ENCODE data around the gene ADCY7. TPM values are rescaled to one million over a fixed set of nuclear protein-coding genes. Genes with fewer than 3 reads are reported as not detected.
A peak's percentile ranks its signal among the peaks of the same experiment; 100 is the strongest.

Gene ADCY7
- total RNA-seq, 2 donors from 2014 or later = 187 to 203 TPM

GRCh38 chr16:50275098-50275415, 8.7 kb downstream of the ADCY7 start:
- H3K4me3 Mint-ChIP-seq = peak overlapping the region; percentile 96
- H3K4me1 Mint-ChIP-seq = peaks cover 77% of the 10 kb centered on the region
- no peak for ATAC-seq
- H3K36me3 Mint-ChIP-seq (ENCODE audit: low read depth) = peaks cover under 1% of the 10 kb centered on the region
- no peaks in the 10 kb centered on the region for H3K27me3 Mint-ChIP-seq
- DNase-seq = no peak
- no peaks in the 10 kb centered on the region for H3K9me3 ChIP-seq (ENCODE audit: control insufficient read depth, low read length, poor library complexity, severe bottlenecking)
- peak overlapping the region; percentile 98 for H3K27ac Mint-ChIP-seq

GRCh38 chr16:50275428-50276325, 9.3 kb downstream of the ADCY7 start:
- peak overlapping the region; percentile 98 for H3K27ac Mint-ChIP-seq
- ATAC-seq = no peak
- peaks cover 5% of the 10 kb centered on the region for H3K36me3 Mint-ChIP-seq (ENCODE audit: low read depth)
- H3K4me1 Mint-ChIP-seq = peaks cover 76% of the 10 kb centered on the region
- H3K27me3 Mint-ChIP-seq = no peaks in the 10 kb centered on the region
- DNase-seq = no peak
- H3K9me3 ChIP-seq (ENCODE audit: control insufficient read depth, low read length, poor library complexity, severe bottlenecking) = no peaks in the 10 kb centered on the region
- H3K4me3 Mint-ChIP-seq = peak overlapping the region; percentile 96

GRCh38 chr16:50276326-50276640, 9.9 kb downstream of the ADCY7 start:
- DNase-seq = no peak
- H3K9me3 ChIP-seq (ENCODE audit: control insufficient read depth, low read length, poor library complexity, severe bottlenecking) = no peaks in the 10 kb centered on the region
- ATAC-seq = no peak
- Mint-ChIP-seq H3K36me3 (ENCODE audit: low read depth) (peaks cover 5% of the 10 kb centered on the region), H3K27ac (peak overlapping the region; percentile 96), H3K4me3 (peak overlapping the region; percentile 96), H3K27me3 (no peaks in the 10 kb centered on the region), H3K4me1 (peaks cover 74% of the 10 kb centered on the region)

GRCh38 chr16:50276801-50277555, 10.6 kb downstream of the ADCY7 start:
- Mint-ChIP-seq H3K4me1 (peaks cover 69% of the 10 kb centered on the region), H3K27me3 (no peaks in the 10 kb centered on the region), H3K4me3 (peak overlapping the region; percentile 83), H3K27ac (peak overlapping the region; percentile 96), H3K36me3 (ENCODE audit: low read depth) (peaks cover 5% of the 10 kb centered on the region)
- no peak for ATAC-seq
- no peak for DNase-seq
- H3K9me3 ChIP-seq (ENCODE audit: control insufficient read depth, low read length, poor library complexity, severe bottlenecking) = no peaks in the 10 kb centered on the region

GRCh38 chr16:50278251-50278650, 11.9 kb downstream of the ADCY7 start:
- no peaks in the 10 kb centered on the region for H3K27me3 Mint-ChIP-seq
- H3K4me3 Mint-ChIP-seq = peak overlapping the region; percentile 83
- H3K4me1 Mint-ChIP-seq = peaks cover 68% of the 10 kb centered on the region
- ATAC-seq = no peak
- no peak for DNase-seq
- H3K27ac Mint-ChIP-seq = peak overlapping the region; percentile 96
- H3K9me3 ChIP-seq (ENCODE audit: control insufficient read depth, low read length, poor library complexity, severe bottlenecking) = no peaks in the 10 kb centered on the region
- H3K36me3 Mint-ChIP-seq (ENCODE audit: low read depth) = peaks cover 5% of the 10 kb centered on the region

GRCh38 chr16:50279504-50279865, 13.1 kb downstream of the ADCY7 start:
- Mint-ChIP-seq H3K27me3 (no peaks in the 10 kb centered on the region), H3K4me1 (peaks cover 67% of the 10 kb centered on the region), H3K36me3 (ENCODE audit: low read depth) (peaks cover 5% of the 10 kb centered on the region), H3K4me3 (peak overlapping the region; percentile 83), H3K27ac (peak overlapping the region; percentile 96)
- DNase-seq (no peak), ATAC-seq (no peak)
- H3K9me3 ChIP-seq (ENCODE audit: control insufficient read depth, low read length, poor library complexity, severe bottlenecking) = no peaks in the 10 kb centered on the region

GRCh38 chr16:50280932-50281331, 14.6 kb downstream of the ADCY7 start:
- Mint-ChIP-seq H3K4me3 (peak overlapping the region; percentile 84), H3K36me3 (ENCODE audit: low read depth) (peaks cover 5% of the 10 kb centered on the region), H3K4me1 (peaks cover 66% of the 10 kb centered on the region), H3K27me3 (no peaks in the 10 kb centered on the region), H3K27ac (peak overlapping the region; percentile 96)
- H3K9me3 ChIP-seq (ENCODE audit: control insufficient read depth, low read length, poor library complexity, severe bottlenecking) = no peaks in the 10 kb centered on the region
- no peak for DNase-seq
- no peak for ATAC-seq

- H3K36me3 Mint-ChIP-seq (ENCODE audit: low read depth) = peaks cover 5% of the 10 kb centered on the region
Observed at GRCh38 chr16:50281391-50282009, 15.1 kb downstream of the ADCY7 start.

GRCh38 chr16:50282010-50282538, 15.7 kb downstream of the ADCY7 start:
- H3K9me3 ChIP-seq (ENCODE audit: control insufficient read depth, low read length, poor library complexity, severe bottlenecking) = no peaks in the 10 kb centered on the region
- H3K36me3 Mint-ChIP-seq (ENCODE audit: low read depth) = peaks cover 5% of the 10 kb centered on the region
- DNase-seq (peak; percentile 31 to 49 (median 44)), ATAC-seq (peak; percentile 87)
- H3K4me1 Mint-ChIP-seq = peaks cover 65% of the 10 kb centered on the region
- H3K27me3 Mint-ChIP-seq = no peaks in the 10 kb centered on the region
- peak overlapping the region; percentile 84 for H3K4me3 Mint-ChIP-seq
- peak overlapping the region; percentile 96 for H3K27ac Mint-ChIP-seq

More at GRCh38 chr16:50281391-50282009, 15.1 kb downstream of the ADCY7 start:
- Mint-ChIP-seq H3K4me1 (peaks cover 67% of the 10 kb centered on the region), H3K4me3 (peak overlapping the region; percentile 84), H3K27me3 (no peaks in the 10 kb centered on the region), H3K27ac (peak overlapping the region; percentile 96)
- no peaks in the 10 kb centered on the region for H3K9me3 ChIP-seq (ENCODE audit: control insufficient read depth, low read length, poor library complexity, severe bottlenecking)
- no peak for ATAC-seq
- DNase-seq = no peak

GRCh38 chr16:50282955-50283631, 16.7 kb downstream of the ADCY7 start:
- no peaks in the 10 kb centered on the region for H3K27me3 Mint-ChIP-seq
- peaks cover 5% of the 10 kb centered on the region for H3K36me3 Mint-ChIP-seq (ENCODE audit: low read depth)
- DNase-seq (no peak), ATAC-seq (no peak)
- H3K4me1 Mint-ChIP-seq = peaks cover 57% of the 10 kb centered on the region
- no peaks in the 10 kb centered on the region for H3K9me3 ChIP-seq (ENCODE audit: control insufficient read depth, low read length, poor library complexity, severe bottlenecking)
- peak overlapping the region; percentile 96 for H3K27ac Mint-ChIP-seq
- peak overlapping the region; percentile 84 for H3K4me3 Mint-ChIP-seq

GRCh38 chr16:50284131-50284911, 18.0 kb downstream of the ADCY7 start:
- peaks cover 45% of the 10 kb centered on the region for H3K4me1 Mint-ChIP-seq
- H3K36me3 Mint-ChIP-seq (ENCODE audit: low read depth) = peaks cover 8% of the 10 kb centered on the region
- peak overlapping the region; percentile 68 for H3K4me3 Mint-ChIP-seq
- H3K27me3 Mint-ChIP-seq = no peaks in the 10 kb centered on the region
- ATAC-seq (no peak), DNase-seq (no peak)
- H3K27ac Mint-ChIP-seq = peak overlapping the region; percentile 96
- H3K9me3 ChIP-seq (ENCODE audit: control insufficient read depth, low read length, poor library complexity, severe bottlenecking) = no peaks in the 10 kb centered on the region

GRCh38 chr16:50285406-50286003, 19.2 kb downstream of the ADCY7 start:
- peaks cover 4% of the 10 kb centered on the region for H3K36me3 Mint-ChIP-seq (ENCODE audit: low read depth)
- peak overlapping the region; percentile 68 for H3K4me3 Mint-ChIP-seq
- H3K4me1 Mint-ChIP-seq = peaks cover 38% of the 10 kb centered on the region
- no peaks in the 10 kb centered on the region for H3K27me3 Mint-ChIP-seq
- no peak for DNase-seq
- no peaks in the 10 kb centered on the region for H3K9me3 ChIP-seq (ENCODE audit: control insufficient read depth, low read length, poor library complexity, severe bottlenecking)
- peak overlapping the region; percentile 96 for H3K27ac Mint-ChIP-seq
- no peak for ATAC-seq
